Activated CD4-positive, CD25-positive, alpha-beta regulatory T cell treated with anti-CD3 and anti-CD28 coated beads, Interleukin-2, amount 50 U/mL, for 24 hours (primary cell): Measurements from ENCODE around the gene CCDC68.

Experiments used
- ATAC-seq, 2 donors: fragments of 150-1000 bp; cut with Tn5 transposase; one replicate each; pipeline ENCODE4 v1.10.0; 2021; ENCODE audit warnings: mild to moderate bottlenecking in 1 of 2, moderate library complexity in 1 of 2

The CCDC68 gene

DNA sequence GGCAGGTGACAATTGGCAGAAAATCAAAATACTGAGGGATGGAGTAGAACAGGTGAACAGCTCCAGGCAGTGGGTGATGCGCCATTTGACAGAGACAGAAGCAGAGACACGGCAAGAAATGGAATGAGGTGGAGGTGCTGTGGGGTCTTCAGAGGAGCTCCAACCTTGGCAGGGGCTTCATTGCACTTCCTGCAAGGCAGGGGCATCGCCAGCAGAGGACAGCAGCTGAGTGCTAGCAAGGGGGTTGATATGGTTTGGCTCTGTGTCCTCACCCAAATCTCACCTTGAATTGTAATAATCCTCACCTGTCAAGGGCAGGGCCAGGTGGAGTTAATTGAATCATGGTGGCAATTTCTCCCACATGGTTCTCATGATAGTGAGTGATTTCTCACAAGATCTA is 42.8 kb downstream of the CCDC68 start:
- ATAC-seq: no peak

DNA sequence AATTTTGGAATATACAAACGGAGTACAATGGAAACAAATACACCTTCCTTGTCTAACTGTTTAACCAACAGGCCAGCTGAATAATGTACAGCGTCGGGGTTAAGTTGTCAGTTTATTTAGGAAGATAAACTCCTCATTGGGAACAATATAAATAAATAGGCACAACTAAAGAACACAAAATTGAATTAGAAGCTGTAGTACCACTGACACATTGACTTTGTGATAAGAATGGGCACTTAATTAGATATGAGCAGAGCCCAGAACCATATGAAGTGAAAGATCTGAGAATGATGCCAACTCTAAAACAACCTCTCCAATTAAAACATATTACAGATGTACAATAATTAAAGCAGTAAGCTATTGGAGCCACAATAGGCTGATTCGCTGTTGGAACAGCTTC is 44.4 kb downstream of the CCDC68 start:
- ATAC-seq: no peak

DNA sequence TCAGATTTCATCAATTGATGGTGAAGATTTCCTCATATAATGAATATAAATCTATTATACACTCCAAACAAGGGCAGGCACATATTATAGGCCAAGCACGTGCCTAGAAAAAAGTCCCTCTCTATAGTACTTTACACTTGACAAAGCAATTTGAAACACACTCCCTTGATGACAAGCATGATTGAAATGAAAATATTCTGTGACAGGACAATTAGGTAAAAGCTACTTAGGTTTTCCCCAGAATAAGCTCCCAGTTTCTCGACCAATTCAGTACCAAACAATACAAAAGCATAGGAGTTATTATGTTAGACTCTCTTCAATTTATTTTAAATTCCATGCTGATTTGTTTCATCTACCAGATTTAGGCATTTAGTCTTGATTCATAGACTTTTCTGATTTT is 47.7 kb downstream of the CCDC68 start:
- no peak for ATAC-seq

DNA sequence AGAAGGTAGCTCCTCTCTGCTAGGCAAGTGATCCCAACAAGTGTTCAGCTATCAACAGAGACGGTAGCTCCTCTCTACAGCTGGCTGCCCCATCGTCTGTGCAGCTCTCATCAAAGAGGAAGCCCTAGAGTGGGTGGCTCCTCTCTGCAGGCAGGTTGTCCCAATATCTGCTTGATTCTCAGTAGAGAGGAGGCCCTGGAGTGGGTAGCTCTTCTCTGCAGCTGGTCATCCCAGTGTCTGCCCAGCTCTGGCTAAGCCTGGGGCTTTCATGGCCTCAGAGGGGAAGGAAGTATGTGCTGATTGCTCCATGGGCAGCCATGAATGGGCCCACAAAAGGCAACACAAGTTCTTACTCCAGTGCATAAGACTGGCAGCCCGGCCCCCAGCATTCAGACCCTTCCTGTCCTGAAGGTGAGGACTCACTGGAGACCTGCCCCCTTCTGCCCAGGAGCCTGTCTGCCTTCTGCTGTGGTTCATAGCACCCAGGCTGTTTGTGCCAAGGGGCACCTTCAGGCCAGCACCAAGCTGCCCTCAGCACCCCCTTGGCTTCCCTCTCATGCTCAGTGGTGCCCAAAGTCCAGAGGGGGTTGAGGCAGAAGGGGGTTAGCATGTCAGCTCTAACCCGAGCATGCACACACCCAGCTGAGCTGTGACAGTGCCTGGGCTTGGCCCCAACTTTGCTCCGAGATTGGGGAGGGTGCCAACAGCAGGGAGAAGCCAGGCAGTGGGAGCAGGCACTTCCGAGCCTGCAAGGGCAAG is 48.9 kb downstream of the CCDC68 start:
- ATAC-seq: no peak

DNA sequence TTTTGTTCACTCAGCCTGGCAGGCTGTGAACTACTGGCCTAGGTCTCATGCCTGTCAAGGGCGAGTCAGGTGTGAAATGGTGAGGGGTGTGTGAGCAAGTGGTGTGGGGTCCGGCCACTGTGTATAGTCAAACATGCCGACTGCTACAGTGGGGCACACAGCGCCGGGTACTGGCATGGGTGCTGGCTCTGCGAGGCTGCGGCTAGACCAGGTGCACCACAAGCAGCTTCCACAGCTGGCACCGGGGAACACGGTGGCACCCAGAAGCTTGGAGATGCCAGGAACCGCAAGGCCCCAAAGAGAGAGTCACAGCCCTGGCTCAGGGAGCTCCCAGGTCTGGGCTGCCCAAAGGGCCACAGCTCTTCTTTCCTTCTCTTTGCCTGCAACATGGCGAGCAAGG is 49.7 kb downstream of the CCDC68 start:
- ATAC-seq: no peak

DNA sequence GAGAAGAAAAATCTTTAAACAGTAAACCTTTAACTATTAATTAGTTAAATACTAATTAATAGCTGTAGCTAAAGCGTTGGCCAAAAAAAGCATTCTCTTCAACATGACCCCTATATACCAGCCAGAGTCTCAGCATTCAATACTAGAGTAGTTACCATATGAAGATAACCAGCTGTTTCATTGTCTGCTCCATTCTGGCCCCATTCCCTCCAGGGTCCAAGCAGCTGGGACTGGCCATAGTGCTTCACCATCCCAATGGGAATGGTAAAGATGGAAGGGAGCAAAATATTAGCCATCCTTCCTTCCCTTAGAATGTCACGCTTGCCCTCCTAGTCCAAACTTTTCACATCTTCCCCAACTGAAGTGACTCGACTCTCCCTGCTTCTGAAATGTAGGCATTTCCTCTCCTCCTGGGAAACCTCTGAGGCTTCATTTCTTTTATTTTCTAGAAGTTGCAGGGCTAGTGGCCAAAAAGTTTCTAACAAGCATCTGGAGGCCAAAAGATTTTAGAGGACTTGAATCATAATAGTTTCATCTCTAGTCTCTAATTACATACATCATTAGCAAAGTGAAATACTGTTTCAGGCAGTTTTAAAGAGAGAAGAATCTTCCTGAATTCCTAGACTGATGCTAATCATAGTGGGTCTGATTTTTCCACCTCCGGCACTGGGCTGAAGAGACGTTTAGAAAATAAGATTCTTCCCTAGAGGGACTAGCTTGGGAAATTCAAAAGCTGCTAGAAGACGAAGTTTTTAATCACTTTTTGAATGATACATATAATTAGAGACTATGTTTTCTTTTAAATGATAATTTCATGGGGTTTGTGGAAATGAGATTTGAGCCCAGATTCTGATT is 52.7 kb downstream of the CCDC68 start:
- no peak for ATAC-seq

DNA sequence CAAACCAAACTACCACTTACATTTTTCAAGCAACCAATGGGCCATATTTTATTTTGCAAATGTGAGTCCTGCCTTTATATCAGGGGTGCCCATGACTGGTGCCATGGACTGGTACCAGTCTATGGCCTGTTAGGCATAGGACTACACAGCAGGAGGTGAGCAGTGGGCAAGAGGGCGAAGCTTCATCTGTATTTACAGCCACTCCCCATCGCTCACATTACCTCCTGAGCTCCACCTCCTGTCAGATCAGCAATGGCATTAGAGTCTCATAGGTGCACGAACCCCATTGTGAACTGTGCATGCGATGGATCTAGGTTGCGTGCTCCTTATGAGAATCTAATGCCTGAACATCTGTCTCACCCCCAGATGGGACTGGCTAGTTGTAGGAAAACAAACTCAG is 53.6 kb downstream of the CCDC68 start:
- ATAC-seq: no peak

DNA sequence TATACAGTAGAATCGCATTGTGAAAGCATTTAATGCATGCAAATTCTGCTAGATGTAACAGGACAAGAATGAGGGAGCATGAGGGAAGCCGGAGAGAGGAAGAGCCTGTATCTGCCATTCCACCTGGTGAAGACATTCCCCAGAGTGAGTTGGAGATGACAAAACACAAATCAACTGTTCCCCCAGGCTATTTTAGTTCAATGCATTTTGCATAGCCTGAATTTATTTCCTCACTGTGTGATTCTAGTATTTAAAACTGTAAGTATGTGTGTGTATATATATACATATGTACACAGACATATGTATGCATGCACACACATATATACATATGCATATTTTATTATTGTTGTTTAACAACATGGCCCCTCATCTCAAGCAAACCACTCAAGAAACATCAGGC is 54.7 kb downstream of the CCDC68 start:
- ATAC-seq: no peak

DNA sequence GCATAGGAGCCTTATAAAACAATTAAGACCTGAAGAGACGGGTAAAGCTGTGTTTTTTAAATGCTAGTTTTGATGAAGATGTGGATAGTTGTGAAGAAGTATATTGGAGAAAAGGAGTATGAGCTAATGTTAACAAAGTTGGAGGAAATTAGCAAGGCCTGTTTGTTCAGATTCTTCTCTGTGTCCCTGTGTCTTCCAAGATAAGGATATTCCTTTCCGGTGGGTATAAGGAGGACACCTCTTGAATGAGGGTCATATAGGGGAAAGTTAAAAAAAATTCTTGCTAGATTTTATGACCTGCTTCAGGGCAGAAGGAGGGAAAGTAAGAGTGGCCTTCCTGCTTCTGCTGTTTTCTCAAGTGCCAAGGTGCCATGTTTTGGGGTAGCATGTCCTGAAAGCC is 59.0 kb downstream of the CCDC68 start:
- ATAC-seq: no peak

DNA sequence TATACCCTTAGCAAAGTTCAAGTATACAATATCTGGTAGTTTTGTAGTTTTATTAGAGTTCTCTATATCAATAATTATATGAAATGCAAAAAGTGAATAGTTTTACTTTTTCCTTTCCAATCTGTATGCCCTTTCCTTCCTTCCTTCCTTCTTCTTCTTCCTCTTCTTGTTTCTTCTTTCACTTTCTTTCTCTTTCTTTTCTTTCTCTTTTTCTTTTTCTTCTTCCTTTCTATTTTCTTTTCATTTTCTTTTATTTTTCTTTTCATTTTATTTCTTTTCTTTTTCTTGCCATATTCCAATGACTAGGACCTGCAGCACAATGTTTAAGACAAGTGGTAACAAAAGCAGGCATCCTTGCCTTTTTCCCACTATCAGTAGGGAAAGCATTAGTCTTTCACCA is 59.8 kb downstream of the CCDC68 start:
- no peak for ATAC-seq

DNA sequence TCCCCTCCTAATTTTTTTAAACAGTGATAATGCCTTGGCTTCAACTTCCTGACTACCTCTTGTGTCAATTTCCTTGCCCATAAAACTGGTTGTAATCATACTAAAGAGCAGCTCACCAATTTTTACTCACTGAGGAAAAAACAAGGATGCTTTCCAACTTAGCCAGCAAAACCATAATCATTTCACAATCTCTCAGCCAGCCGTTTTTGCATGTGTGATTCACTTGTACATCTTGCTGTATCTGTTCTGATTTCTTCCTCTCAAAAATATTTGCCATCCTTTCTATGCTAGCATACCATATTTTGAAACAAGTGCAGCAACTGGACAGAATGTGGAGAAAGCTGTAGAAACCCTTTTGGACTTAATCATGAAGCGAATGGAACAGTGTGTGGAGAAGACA is 70.3 kb downstream of the CCDC68 start:
- ATAC-seq: no peak

DNA sequence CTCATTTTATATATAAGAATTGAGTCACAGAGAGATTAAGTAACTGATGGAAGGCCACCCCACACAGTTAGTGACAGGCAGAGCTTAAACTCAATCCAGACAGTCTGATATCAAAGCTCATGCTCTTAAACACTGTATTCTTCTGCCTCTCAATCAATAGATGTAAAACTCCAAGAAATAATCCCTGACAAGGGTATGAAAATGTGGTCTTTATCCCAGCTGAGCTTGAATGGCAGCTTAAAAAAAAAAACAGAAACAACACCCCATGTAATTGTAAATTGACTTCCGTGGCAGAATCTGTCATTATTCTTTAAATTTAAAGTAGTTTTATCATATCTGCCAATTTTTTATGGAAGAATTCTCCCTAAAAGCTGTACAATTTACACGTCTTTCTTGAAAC is 70.9 kb downstream of the CCDC68 start:
- ATAC-seq: no peak

DNA sequence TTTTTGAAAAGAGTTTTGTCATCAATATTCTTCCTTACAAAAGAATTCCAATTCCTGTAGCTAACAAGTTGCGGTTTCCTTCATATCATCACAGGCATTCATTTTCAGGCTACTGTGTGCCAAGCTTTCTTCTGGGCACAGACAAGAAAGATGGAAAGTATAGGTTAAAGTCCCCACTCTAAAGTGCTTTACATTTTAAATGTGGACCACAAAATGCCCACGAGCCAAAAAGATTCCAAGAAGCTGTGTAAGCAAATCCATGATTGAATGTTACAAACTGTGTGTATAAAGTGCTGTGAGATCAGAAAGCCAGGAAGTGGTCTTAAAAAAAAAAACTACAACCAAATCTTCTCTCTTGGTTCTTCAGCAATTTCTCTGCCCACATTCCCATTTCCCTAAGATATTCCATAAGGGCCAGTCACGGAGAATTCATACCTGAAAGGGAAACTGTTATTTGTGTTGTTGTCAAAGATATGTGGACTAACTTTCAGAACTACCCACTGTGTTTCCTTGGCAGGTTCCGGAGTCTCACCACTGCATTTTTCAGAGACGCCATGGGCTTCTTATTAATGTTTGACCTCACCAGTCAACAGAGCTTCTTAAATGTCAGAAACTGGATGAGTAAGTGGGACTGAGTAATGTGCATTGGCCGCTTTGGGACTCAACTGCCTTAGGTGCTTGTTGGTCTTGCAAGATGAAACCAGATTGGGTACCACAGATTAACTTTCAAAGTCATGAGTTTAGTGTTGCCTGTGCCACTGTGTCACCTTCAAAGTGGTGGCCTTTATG is 75.3 kb downstream of the CCDC68 start:
- no peak for ATAC-seq

DNA sequence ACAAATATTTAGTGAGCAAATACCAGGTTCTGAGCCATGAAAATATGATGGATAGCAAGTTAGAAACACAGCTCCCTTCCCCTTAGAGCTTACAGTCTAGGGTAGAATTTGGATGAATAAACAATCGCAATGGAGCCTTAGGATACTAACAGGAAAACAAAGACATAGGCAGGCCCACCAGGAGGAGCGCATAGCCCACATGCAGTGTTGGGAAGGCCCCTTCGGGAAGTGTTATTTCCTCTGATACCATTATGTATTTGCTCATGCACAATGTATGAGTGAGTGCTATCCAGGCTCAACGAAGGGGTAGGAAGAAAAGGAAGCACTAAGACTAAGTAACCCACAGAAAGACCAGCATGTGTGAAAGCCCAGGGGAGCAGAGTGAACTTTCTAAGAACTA is 76.9 kb downstream of the CCDC68 start:
- ATAC-seq: no peak

DNA sequence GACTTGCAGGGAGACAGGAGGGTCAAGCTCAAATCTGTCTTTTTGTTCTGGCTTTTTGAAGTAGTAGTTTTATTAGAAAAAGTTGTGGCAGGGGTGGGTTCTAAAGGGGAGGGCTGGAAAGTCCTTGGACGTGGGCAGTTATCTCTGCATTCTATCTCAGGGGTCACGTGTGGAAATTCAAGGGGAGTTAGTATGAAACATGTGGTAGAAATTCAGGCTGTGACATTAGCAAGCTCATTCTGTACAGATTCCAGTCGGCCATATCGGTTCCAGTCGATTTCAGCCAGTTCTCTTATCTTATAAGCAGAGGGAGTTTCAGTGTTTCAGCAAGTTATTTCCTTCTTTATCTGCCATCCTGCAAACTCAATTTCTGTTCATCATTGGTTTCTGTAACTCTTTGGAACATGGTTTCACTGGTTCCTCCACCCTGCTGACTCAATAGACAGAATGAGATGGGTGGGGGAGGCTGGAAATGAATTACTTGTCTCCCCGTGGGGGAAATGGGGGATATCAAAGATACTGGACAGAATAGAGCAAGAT is 78.0 kb downstream of the CCDC68 start:
- no peak for ATAC-seq

DNA sequence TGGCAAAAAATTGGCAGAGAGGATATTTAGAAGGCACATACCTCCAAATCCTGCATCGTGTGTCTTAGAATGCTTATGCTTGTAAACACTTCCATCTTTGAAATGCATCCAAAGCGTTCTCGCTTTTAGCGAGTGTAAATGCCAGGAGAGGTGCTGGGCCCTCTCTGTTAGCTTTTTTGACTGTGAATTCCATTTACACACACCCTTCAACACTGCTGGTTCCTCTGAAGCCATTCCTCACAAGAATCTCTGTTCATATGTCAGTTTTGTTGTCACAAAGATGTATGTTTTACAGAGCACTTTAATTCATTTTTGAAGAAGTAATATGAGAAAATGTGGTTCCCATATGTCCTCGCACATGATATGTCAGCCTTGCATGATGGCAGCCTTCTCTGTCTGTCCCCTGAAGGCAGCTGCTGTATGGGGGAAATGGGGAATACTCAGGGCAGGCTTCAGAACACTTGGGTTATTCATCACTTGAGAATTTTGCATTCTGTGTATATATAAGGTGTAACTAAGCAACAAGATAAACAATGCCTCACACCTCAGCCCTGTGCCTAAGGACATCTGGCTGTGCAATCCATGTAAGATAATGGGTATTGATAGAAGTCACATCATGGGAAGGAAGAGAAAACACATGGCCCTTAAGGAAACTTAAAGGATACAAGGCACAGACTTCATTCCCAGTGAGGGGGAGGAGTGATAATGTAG is 78.7 kb downstream of the CCDC68 start:
- ATAC-seq: no peak

DNA sequence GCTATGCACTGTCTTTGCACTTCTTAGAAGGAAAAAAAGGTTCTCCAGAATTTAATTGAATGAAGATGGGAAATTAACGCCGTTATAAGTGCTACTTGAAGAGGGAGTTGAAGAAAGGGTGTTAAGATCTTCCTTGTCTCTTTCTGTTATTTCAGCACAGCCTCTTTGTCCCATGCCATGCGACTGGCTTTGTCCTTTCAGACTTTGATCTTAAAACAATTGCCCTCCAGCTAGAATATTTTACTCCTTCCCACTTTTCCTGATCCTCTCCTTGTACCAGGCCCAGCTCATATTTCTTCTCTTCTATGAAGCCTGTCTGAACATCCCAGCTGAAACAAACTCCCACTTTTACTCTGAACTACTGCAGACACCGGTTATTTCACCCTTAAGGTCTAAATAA is 79.6 kb downstream of the CCDC68 start:
- ATAC-seq: no peak

DNA sequence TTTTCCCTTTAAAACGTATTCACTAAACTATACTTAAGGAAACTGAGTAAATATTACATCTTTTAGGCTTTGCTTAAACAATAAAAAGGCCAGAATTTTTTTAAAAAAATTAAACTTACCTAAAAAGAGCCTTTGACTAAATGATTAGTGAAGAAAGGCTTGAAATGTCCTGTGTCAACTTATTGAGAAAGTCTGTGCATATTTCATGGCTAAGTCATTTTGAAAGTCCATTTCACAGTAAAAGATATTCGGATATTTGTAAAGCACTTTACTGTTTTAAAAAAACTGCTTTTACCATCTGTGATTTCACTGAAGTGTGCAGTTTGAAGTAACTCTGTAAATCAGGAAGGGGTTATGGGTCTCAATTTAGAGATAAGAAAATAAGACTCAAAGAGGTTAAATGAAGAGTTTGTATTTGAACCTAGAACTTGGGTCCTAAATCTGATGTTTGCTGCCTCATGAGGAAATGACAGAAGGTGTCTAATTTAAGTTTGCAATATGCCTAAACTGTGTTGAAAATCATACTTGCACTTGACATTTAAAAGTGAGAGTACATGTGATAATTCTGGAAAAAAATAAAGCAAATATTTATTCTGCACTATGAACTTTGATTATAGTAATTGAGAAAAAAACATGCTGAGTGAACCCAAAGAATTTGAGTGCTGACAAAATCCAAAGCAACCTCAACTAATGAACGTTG is 80.5 kb downstream of the CCDC68 start:
- no peak for ATAC-seq

DNA sequence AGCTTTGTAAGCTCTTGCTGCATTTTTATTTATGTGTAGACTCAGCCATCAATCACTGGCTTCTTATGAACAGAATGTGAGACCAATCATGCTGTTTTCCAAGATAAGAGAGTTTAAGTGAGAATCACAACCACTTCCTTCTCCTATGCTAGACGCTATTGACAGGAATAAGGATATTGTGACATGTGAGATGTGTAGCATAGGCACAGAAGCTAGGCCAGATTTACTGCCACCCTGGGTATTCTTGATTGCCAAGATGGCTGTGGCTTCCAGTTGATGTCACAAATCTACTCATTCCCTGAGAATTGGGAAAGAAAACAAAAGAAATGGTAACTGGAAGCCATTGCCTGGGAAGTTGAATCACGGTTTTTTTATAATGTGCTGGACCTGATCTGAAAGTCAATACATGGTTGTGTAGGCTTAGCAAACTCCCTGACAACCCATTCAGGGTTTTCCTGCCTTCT is 81.1 kb downstream of the CCDC68 start:
- ATAC-seq: no peak

DNA sequence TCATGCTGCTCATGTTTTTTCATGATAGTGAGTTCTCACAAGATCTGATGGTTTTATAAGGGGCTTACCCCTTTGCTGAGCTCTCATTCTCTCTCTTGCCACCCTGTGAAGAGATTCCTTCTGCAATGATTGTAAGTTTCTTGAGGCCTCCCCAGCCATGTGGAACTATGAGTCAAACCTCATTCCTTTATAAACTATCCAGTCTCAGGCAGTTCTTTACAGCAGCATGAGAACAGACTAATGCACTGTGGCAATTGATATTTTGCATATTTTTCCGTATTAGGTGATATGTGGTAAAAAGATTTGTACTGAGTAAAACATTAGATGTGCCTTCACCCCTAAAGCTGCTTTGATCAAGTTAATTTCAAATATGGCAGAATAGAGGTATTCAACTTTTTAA is 82.2 kb downstream of the CCDC68 start:
- no peak for ATAC-seq

DNA sequence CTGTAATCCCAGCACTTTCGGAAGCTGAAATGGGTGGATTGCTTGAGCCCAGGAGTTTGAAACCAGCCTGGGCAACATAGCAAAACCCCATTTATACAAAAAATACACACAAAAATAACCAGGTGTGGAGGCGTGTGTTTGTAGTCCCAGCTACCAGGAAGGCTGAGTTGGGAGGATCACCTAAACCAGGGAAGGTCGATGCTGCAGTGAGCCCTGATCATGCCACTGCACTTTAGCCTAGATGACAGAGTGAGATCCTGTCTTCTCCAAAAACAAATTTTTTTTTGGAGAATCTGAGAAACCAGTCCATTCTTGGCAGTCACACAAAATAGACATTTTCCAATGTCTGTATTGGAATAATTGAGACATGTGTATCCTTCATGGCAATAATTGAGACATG is 84.2 kb downstream of the CCDC68 start:
- ATAC-seq: no peak

DNA sequence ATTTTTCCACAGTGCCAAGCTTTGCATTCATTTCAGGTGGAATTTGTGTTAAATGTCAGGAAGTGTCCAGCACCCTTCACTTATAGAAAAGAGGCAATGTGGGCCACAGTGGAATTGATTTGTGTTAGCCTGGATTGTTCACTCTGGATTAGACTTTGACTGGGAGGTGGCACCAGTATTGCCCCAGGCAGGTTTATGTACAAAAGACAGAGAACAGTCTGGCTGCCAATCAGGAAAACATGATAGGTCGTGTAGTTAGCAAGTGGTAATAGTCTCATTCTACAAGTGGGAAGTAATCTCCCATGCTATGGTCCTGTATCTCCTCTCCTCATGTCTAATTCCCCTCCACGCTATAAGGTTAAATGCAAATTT is 85.4 kb downstream of the CCDC68 start:
- no peak for ATAC-seq
